C4-2B (cell line): Measurements from ENCODE around the gene OPN4.

Experiments
- H3K27ac ChIP-seq: fragments of 450-650 bp; 2 replicates; pipeline ENCODE4 v1.5.1; 2017
- CTCF ChIP-seq: fragments of 450-650 bp; conservative IDR thresholded peaks from 2 replicates; pipeline ENCODE4 v1.5.1; 2017; ENCODE audit warnings: mild to moderate bottlenecking
- ZFX ChIP-seq: fragments of 450-650 bp; IDR thresholded peaks from 2 replicates; pipeline ENCODE4 v1.6.1; 2017

Gene OPN4

DNA sequence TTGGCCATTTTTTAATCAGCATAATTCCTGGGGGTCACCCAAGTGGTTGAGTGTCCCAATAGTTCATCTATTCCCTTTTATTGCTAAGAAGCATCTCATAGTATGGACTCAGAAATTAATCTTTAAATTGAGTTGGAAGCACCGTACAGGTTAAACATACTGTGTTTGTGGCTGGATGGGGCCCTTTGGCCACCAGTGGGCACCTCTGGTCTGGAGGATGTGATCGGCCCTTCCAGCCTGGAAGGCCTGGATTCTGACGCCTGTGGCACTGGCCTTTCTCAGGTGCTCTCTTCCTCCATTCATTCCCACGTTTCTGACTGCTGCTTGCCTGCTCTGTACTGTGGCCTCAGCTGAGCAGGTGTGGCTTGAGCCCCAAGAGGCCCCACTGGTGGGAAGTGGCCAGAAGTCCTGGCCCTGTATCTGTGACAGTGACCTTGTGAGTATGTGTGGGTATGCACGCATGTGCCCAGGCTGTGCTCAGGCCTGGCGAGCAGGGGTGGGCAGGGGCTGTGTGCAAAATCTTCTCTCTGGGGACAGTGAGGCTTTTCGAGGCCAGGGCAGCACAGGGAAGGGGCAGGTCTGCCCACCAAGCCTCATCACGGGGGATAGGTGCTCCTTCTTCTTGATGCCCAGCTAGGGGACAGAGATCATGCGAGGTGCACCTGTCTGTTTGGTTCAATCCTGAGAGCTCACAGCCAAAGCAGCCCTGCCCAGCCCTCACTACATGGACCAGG, 44.0 kb downstream of the OPN4 start:
- TF ChIP-seq CTCF (no peak; the same call in 1 of the 2 replicates), ZFX (no peak)
- no peak overlapping the region for H3K27ac ChIP-seq

DNA sequence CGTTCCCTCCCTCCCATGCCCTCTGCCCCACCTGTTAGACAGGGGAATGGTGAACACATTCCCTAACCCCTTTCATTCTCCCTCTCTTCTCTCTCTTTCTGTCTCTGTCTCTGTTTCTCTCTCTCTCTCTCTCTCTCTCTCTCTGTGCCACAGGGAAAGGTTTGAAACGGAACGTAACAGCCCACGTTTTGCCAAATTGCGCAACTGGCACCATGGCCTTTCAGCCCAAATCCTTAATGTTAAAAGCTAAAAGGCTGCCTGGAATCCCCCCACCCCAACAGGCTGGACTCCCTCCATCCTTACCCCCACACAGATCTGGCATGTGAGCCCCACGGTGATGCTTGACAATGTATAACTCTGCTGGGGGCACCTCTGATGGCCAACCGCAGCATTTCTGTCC, 44.8 kb downstream of the OPN4 start:
- TF ChIP-seq CTCF (no peak), ZFX (no peak)
- H3K27ac ChIP-seq = no peak overlapping the region

GRCh38 chr10:86699541-86699940, 45.2 kb downstream of the OPN4 start:
- no peak overlapping the region for H3K27ac ChIP-seq
- TF ChIP-seq ZFX (no peak), CTCF (no peak)

- no peak overlapping the region for H3K27ac ChIP-seq
- TF ChIP-seq CTCF = no peak
- TF ChIP-seq ZFX = no peak
Measured at GRCh38 chr10:86699991-86700840, 45.9 kb downstream of the OPN4 start.

GRCh38 chr10:86700851-86701617, 46.7 kb downstream of the OPN4 start:
- no peak for TF ChIP-seq CTCF
- TF ChIP-seq ZFX = no peak
- no peak overlapping the region for H3K27ac ChIP-seq

GRCh38 chr10:86703176-86703575, 48.8 kb downstream of the OPN4 start:
- H3K27ac ChIP-seq = no peak overlapping the region
- TF ChIP-seq ZFX = no peak
- TF ChIP-seq CTCF = no peak
